HL-60/S4 (cell line): ENCODE measurements around the gene APBB2.

ENCODE experiments used
- in situ Hi-C: fragments of 300-500 bp; cut with MboI; formaldehyde crosslinking; loops from 2 replicates; pipeline ENCODE4 v1.14.3; 2022; ENCODE audit warnings: low sequenced_read_pairs

Gene APBB2

GRCh38 chr4:40991908-40992307 is 222.4 kb downstream of the APBB2 start:
- in situ Hi-C loops = loop anchor here (25.0 kb wide), 1 partner anchor 220 kb away; the partner anchor contains the start of gene APBB2

- in situ Hi-C loops = loop anchor here (25.0 kb wide), 1 partner anchor 221 kb away; the partner anchor contains the start of gene APBB2
Measured at GRCh38 chr4:40990899-40991265, 223.5 kb downstream of the APBB2 start.

GRCh38 chr4:40990236-40990898 is 224.0 kb downstream of the APBB2 start:
- in situ Hi-C loops = loop anchor here (25.0 kb wide), 1 partner anchor 222 kb away; the partner anchor contains the start of gene APBB2

- in situ Hi-C loops = loop anchor here (25.0 kb wide), 1 partner anchor 225 kb away; the partner anchor contains the start of gene APBB2
Measured at GRCh38 chr4:40987151-40987550, 227.2 kb downstream of the APBB2 start.

- in situ Hi-C loops = loop anchor here (25.0 kb wide), 1 partner anchor 226 kb away; the partner anchor contains the start of gene APBB2
Measured at GRCh38 chr4:40986375-40986774, 228.0 kb downstream of the APBB2 start.

GRCh38 chr4:40984051-40984450 is 230.3 kb downstream of the APBB2 start:
- in situ Hi-C loops = loop anchor here (25.0 kb wide), 1 partner anchor 228 kb away; the partner anchor contains the start of gene APBB2

- in situ Hi-C loops = loop anchor here (25.0 kb wide), 1 partner anchor 232 kb away; the partner anchor contains the start of gene APBB2
Measured at GRCh38 chr4:40980318-40980883, 233.9 kb downstream of the APBB2 start.

- in situ Hi-C loops = loop anchor here (25.0 kb wide), 1 partner anchor 234 kb away; the partner anchor contains the start of gene APBB2
Measured at GRCh38 chr4:40978548-40978947, 235.8 kb downstream of the APBB2 start.

- in situ Hi-C loops = loop anchor here (25.0 kb wide), 1 partner anchor 236 kb away; the partner anchor contains the start of gene APBB2
Measured at GRCh38 chr4:40976343-40976742, 238.0 kb downstream of the APBB2 start.

- in situ Hi-C loops = no loop called here
Measured at GRCh38 chr4:40972722-40973121, 241.6 kb downstream of the APBB2 start.

- in situ Hi-C loops = no loop called here
Measured at GRCh38 chr4:40971338-40971737, 243.0 kb downstream of the APBB2 start.

GRCh38 chr4:40969501-40969900 is 244.8 kb downstream of the APBB2 start:
- in situ Hi-C loops = no loop called here

GRCh38 chr4:40967550-40967949 is 246.8 kb downstream of the APBB2 start:
- in situ Hi-C loops = no loop called here

GRCh38 chr4:40966091-40966490 is 248.3 kb downstream of the APBB2 start:
- in situ Hi-C loops = no loop called here

GRCh38 chr4:40963897-40964478 is 250.4 kb downstream of the APBB2 start:
- in situ Hi-C loops = no loop called here

- in situ Hi-C loops = no loop called here
Measured at GRCh38 chr4:40962551-40963180, 251.7 kb downstream of the APBB2 start.

GRCh38 chr4:40960941-40961340 is 253.4 kb downstream of the APBB2 start:
- in situ Hi-C loops = no loop called here

GRCh38 chr4:40957281-40957680 is 257.1 kb downstream of the APBB2 start:
- in situ Hi-C loops = no loop called here

- in situ Hi-C loops = no loop called here
Measured at GRCh38 chr4:40956721-40957255, 257.6 kb downstream of the APBB2 start.

GRCh38 chr4:40954088-40954668 is 260.2 kb downstream of the APBB2 start:
- in situ Hi-C loops = no loop called here
